ENCODE data around the gene NPY4R2.
"Not testable (repeated sequence)": the region's sequence is repeated elsewhere in the genome, so short reads cannot be mapped to it uniquely, and the experiment has no call there.

The NPY4R2 gene

GRCh38 chr10:47927147-47927916 lies 8.9 kb downstream of the NPY4R2 start:
- H3K4me3 ChIP-seq (ENCODE audit: low read length); DNase-seq (ENCODE audit: low read depth, low spot score): not testable (repeated sequence)

DNA sequence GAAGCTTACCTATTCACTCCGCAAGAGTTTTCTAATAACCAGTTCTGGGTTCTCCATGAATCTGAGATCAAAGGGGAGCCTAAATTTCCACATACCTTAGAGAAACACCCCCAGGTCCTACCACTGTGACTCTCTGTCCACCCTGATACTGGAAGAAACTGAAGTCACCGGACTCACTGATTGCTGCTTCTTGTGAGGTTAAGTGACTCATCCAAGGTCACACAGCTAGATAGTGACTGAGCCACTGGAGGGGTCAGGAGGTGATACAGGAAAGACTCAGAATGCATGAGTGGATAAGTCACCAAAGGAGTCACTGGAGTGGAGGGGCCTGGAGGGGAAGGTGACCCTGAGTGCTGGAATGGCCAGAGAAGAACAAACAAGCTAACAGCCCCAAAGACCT lies 9.8 kb downstream of the NPY4R2 start:
- H3K4me3 ChIP-seq (ENCODE audit: low read length); DNase-seq (ENCODE audit: low read depth, low spot score): not testable (repeated sequence)

DNA sequence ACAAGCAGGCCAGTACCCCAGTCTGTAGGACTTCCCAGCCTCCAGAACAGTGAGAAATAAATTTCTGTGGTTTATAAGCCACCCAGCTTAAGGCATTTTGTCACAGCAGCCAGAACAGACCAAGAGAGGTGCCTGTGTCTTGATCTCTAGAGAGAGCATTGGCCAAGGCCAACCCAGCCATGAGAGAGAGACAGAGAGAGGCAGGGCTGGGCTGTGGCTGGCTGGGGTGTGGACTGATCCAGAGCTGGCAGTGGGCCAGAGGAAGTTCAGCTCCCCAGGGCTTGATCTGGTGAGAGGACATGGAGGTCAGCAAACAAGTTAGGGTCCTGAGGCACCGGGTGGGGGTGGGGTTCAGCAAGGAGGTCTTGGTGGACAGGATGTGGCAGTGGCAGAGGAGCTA lies 14.4 kb downstream of the NPY4R2 start:
- not testable (repeated sequence) for H3K4me3 ChIP-seq (ENCODE audit: low read length); DNase-seq (ENCODE audit: low read depth, low spot score)

DNA sequence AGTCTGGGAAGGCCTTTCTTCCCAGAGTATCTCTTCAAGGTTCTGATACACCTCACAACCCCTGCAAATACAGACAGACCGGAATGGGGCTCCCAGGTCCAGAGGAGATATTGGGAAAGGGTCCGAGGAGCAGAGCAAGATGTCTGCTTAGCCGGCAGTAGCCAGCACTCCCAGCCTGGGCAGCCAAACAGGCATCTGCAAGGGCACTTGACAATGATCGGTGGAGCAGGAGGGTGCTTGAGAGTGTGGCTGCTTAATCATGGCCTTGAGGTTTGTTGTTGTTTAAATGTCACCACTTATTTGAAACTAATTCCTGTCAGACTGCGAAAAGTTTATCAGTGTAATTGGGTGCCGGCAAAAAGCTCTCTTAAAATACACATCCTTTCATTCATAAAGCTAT lies 15.0 kb downstream of the NPY4R2 start:
- H3K4me3 ChIP-seq (ENCODE audit: low read length); DNase-seq (ENCODE audit: low read depth, low spot score): not testable (repeated sequence)

DNA sequence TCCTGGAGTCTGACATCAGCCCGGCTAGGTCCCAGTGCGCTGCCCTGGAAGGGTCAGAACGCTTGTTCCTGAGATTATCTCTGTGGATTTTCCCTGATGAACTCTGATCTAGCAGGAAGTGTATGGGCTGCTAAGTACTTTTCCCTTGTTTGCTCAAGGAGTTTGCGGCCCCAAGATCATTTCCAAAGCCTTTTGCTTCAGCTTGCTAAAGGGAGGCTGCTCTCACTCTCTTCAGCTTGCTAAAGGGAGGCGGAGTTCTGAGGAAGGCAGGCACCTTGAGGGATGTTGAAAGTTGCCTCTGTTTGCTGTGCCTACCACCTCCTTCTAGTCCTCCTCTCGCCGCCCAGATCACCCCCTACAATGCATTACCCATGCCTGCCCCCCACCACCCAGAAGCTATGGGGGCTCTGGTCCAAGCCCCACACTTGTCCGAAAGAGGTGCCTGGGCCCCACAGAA lies 18.3 kb downstream of the NPY4R2 start:
- H3K4me3 ChIP-seq (ENCODE audit: low read length); DNase-seq (ENCODE audit: low read depth, low spot score): not testable (repeated sequence)

DNA sequence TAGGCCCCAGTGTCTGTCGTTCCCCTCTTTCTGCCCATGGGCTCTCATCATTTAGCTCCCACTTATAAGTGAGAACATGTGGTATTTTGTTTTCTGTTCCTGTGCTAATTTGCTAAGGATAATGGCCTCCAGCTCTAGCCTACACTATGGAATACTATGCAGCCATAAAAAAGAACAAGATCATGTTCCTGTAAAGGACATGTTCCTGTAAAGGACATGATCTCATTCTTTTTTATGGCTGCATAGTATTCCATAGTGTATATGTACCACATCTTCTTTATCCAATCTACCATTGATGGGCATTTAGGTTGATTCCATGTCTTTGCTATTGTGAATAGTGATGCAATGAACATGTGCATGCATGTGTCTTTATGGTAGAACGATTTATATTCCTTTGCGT lies 19.2 kb downstream of the NPY4R2 start:
- not testable (repeated sequence) for H3K4me3 ChIP-seq (ENCODE audit: low read length); DNase-seq (ENCODE audit: low read depth, low spot score)

- not testable (repeated sequence) for H3K4me3 ChIP-seq (ENCODE audit: low read length); DNase-seq (ENCODE audit: low read depth, low spot score)
Observed at GRCh38 chr10:47940821-47941220, 22.4 kb downstream of the NPY4R2 start.

- not testable (repeated sequence) for H3K4me3 ChIP-seq (ENCODE audit: low read length); DNase-seq (ENCODE audit: low read depth, low spot score)
Observed at GRCh38 chr10:47941379-47941778, 22.9 kb downstream of the NPY4R2 start.

GRCh38 chr10:47942351-47943019 lies 24.0 kb downstream of the NPY4R2 start:
- not testable (repeated sequence) for H3K4me3 ChIP-seq (ENCODE audit: low read length); DNase-seq (ENCODE audit: low read depth, low spot score)

- DNase-seq (ENCODE audit: low read depth, low spot score); H3K4me3 ChIP-seq (ENCODE audit: low read length): not testable (repeated sequence)
Observed at GRCh38 chr10:47943328-47943727, 24.9 kb downstream of the NPY4R2 start.

DNA sequence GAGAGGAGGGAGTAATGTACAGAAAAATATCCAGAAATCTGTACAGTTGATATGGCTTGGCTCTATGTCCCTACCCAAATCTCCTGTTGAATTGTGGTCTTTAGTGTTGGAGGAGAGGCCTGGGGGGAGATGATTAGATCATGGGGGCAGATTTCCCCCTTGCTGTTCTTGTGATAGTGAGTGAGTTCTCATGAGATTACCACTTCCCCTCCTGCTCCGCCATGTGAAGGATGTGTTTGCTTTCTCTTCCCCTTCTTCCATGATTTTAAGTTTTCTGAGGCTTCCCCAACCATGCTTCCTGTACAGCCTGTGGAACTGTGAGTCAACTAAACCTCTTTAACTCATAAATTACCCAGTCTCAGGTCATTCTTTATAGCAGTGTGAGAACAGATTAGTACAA lies 29.0 kb downstream of the NPY4R2 start:
- DNase-seq (ENCODE audit: low read depth, low spot score); H3K4me3 ChIP-seq (ENCODE audit: low read length): not testable (repeated sequence)

GRCh38 chr10:47957158-47957557 lies 38.7 kb downstream of the NPY4R2 start:
- DNase-seq (ENCODE audit: low read depth, low spot score); H3K4me3 ChIP-seq (ENCODE audit: low read length): not testable (repeated sequence)

GRCh38 chr10:47959677-47960076 lies 41.2 kb downstream of the NPY4R2 start:
- not testable (repeated sequence) for DNase-seq (ENCODE audit: low read depth, low spot score)

GRCh38 chr10:47960699-47961098 lies 42.2 kb downstream of the NPY4R2 start:
- not testable (repeated sequence) for H3K4me3 ChIP-seq (ENCODE audit: low read length); DNase-seq (ENCODE audit: low read depth, low spot score)

More at GRCh38 chr10:47959677-47960076, 41.2 kb downstream of the NPY4R2 start:
- H3K4me3 ChIP-seq (ENCODE audit: low read length) = not testable (repeated sequence)

DNA sequence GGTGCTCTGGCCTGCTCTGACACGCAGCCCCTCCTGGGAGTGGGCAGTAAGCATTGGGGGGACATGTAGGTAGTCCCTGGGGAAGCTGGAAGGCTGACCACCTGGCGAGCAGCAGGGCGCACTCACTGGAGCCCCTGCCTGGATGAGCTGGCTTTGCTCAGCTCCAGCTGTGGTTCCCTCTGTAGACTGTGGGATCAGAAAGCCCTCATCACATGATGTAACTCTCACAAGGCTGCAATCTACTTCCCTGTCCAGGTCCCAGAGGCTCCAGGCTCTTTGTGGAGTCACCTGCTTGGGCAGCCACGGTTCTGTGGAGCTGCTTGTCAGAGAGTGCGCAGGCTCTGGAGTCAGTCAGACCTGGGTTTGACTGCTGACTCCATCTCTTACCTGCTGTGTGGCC lies 44.3 kb downstream of the NPY4R2 start:
- H3K4me3 ChIP-seq (ENCODE audit: low read length); DNase-seq (ENCODE audit: low read depth, low spot score): not testable (repeated sequence)

GRCh38 chr10:47964280-47965063 lies 46.0 kb downstream of the NPY4R2 start:
- DNase-seq (ENCODE audit: low read depth, low spot score); H3K4me3 ChIP-seq (ENCODE audit: low read length): not testable (repeated sequence)

- not testable (repeated sequence) for DNase-seq (ENCODE audit: low read depth, low spot score); H3K4me3 ChIP-seq (ENCODE audit: low read length)
Observed at GRCh38 chr10:47968988-47969387, 50.5 kb downstream of the NPY4R2 start.

GRCh38 chr10:47970047-47970446 lies 51.6 kb downstream of the NPY4R2 start:
- DNase-seq (ENCODE audit: low read depth, low spot score); H3K4me3 ChIP-seq (ENCODE audit: low read length): not testable (repeated sequence)

DNA sequence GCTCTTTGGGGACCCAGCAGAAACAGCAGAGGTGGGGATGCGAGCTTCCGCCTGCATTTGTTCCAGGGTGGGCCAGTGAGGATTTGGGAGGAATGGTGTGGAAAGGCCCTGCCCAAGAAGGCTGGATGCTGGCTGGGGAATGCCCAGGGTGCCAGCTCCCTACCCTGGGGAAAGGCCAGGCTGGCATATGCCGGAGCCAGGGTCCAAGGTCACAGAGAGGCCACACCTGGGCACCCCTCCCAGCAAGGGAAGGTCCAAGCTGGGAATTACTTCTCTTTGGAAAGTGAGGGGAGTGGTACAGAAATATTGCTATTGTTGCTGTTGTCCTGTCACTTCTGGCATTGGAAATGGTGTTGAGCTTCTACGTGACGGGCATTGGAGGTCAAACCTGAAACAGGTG lies 53.1 kb downstream of the NPY4R2 start:
- not testable (repeated sequence) for H3K4me3 ChIP-seq (ENCODE audit: low read length); DNase-seq (ENCODE audit: low read depth, low spot score)

All from Jurkat, Clone E6-1 (cell line).